H1 (cell line): ENCODE measurements around the gene VPS50. TPM values are rescaled to one million over a fixed set of nuclear protein-coding genes. Genes with fewer than 3 reads are reported as not detected.

Experiments
- CTCF ChIA-PET: fragments of 300-600 bp; sonication (Branson Sonifier 250); formaldehyde crosslinking; loops from one replicate; lab custom pipeline; 2021; ENCODE audit not compliant: partially characterized antibody; lab: Charles Lee
- POLR2A ChIA-PET: fragments of 300-600 bp; sonication (Branson Sonifier 250); formaldehyde crosslinking; loops from one replicate; lab custom pipeline; 2021; ENCODE audit warnings: inconsistent platforms; ENCODE audit not compliant: partially characterized antibody; lab: Charles Lee
- DNase-seq, 2 experiments: peaks; one replicate each; pipeline versions ENCODE4 v3.0.0 to v3.0.0-alpha.2; 2010 to 2022; ENCODE audit warnings: low spot score in 2 of 2, low read depth in 1 of 2, mixed read lengths in 1 of 2
- FAIRE-seq: peaks from 2 replicates; lab custom pipeline; 2011; peaks lifted over from hg19 to GRCh38; lab: Jason Lieb, UNC
- H2AFZ ChIP-seq: 2 replicates; pipeline ENCODE4 v1.8.1; 2012; ENCODE audit warnings: low read length, inconsistent platforms
- H2AK5ac ChIP-seq: 2 replicates; pipeline ENCODE4 v1.6.1; 2013; ENCODE audit warnings: low read depth, low read length
- H2BK120ac ChIP-seq: replicated peaks from 2 replicates; pipeline ENCODE3; 2013; ENCODE audit warnings: low read depth, low read length, inconsistent platforms
- H2BK12ac ChIP-seq: 2 replicates; pipeline ENCODE4 v1.6.1; 2013; ENCODE audit warnings: low read depth, low read length
- H2BK15ac ChIP-seq: 2 replicates; pipeline ENCODE4 v1.6.1; 2013; ENCODE audit warnings: low read length
- H2BK20ac ChIP-seq: 2 replicates; pipeline ENCODE4 v1.6.1; 2013; ENCODE audit warnings: low read length
- H2BK5ac ChIP-seq: 2 replicates; pipeline ENCODE4 v1.6.1; 2013; ENCODE audit warnings: low read depth, low read length
- H3K14ac ChIP-seq: 2 replicates; pipeline ENCODE4 v1.6.1; 2013; ENCODE audit warnings: inconsistent platforms; ENCODE audit not compliant: insufficient read length
- H3K18ac ChIP-seq: 2 replicates; pipeline ENCODE4 v1.6.1; 2013; ENCODE audit warnings: low read length; ENCODE audit errors: extremely low read depth
- H3K23ac ChIP-seq: 2 replicates; pipeline ENCODE4 v1.6.1; 2013; ENCODE audit warnings: inconsistent platforms; ENCODE audit not compliant: insufficient read length
- H3K23me2 ChIP-seq: 2 replicates; pipeline ENCODE4 v1.6.1; 2013; ENCODE audit warnings: low read depth, low read length
- H3K27ac ChIP-seq: 2 replicates; pipeline ENCODE4 v1.6.1; 2011; ENCODE audit warnings: low read depth, low read length, inconsistent platforms
- H3K27me3 ChIP-seq, 4 experiments: replicated peaks in 1 of 4; 1 replicate in 1 of 4; 2 replicates in 3 of 4; pipeline versions ENCODE4 v1.6.1 to v1.8.1; 2011 to 2013; ENCODE audit warnings: low read length in 3 of 4, mild to moderate bottlenecking in 3 of 4, inconsistent platforms in 2 of 4, mixed read lengths in 2 of 4, moderate library complexity in 1 of 4; ENCODE audit not compliant: control insufficient read depth in 3 of 4, insufficient read depth in 3 of 4; ENCODE audit errors: extremely low read depth in 1 of 4
- H3K36me3 ChIP-seq, 4 experiments: 2 replicates each; pipeline versions ENCODE4 v1.6.1 to v1.8.1; 2011 to 2013; ENCODE audit warnings: mild to moderate bottlenecking in 4 of 4, low read length in 3 of 4, moderate library complexity in 2 of 4, control low read depth in 1 of 4, inconsistent platforms in 1 of 4; ENCODE audit not compliant: insufficient read depth in 4 of 4, control insufficient read depth in 2 of 4
- H3K4ac ChIP-seq: replicated peaks from 2 replicates; pipeline ENCODE3; 2013; ENCODE audit warnings: low read length, low read depth, mixed read lengths, inconsistent platforms; ENCODE audit not compliant: insufficient read length
- H3K4me1 ChIP-seq, 4 experiments: replicated peaks in 1 of 4; 1 replicate in 1 of 4; 2 replicates in 3 of 4; pipeline versions ENCODE4 v1.6.1 to v1.8.1; 2011 to 2013; ENCODE audit warnings: low read length in 3 of 4, inconsistent platforms in 2 of 4, mixed read lengths in 1 of 4; ENCODE audit not compliant: insufficient read depth in 4 of 4, control insufficient read depth in 3 of 4
- H3K4me2 ChIP-seq, 2 experiments: 2 replicates each; pipeline versions ENCODE4 v1.6.1 to v1.8.1; 2011 to 2013; ENCODE audit warnings: low read depth in 2 of 2, low read length in 2 of 2, control low read depth in 1 of 2, inconsistent platforms in 1 of 2, mild to moderate bottlenecking in 1 of 2; ENCODE audit not compliant: insufficient read depth in 1 of 2
- H3K4me3 ChIP-seq, 4 experiments: fragments of 200-600, 300-600 bp in 1 of 4; sonication (generic), shearing (Covaris generic), sonication (Bioruptor Twin) in 1 of 4; 2 replicates each; pipeline versions ENCODE4 v1.5.1 to v1.8.1; 2011 to 2016; ENCODE audit warnings: low read length in 4 of 4, low read depth in 3 of 4, control low read depth in 2 of 4, inconsistent platforms in 2 of 4, mild to moderate bottlenecking in 2 of 4, mixed read lengths in 1 of 4, moderate library complexity in 1 of 4; ENCODE audit not compliant: insufficient read depth in 2 of 4; ENCODE audit errors: extremely low read depth in 1 of 4
- H3K56ac ChIP-seq: replicated peaks from 2 replicates; pipeline ENCODE3; 2013; ENCODE audit warnings: low read depth, mild to moderate bottlenecking, mixed read lengths, low read length, inconsistent platforms; ENCODE audit not compliant: insufficient read length
- H3K79me1 ChIP-seq: 2 replicates; pipeline ENCODE4 v1.6.1; 2013; ENCODE audit warnings: low read depth, low read length, control low read depth
- H3K79me2 ChIP-seq, 2 experiments: 2 replicates each; pipeline versions ENCODE4 v1.6.1 to v1.8.1; 2012 to 2013; ENCODE audit warnings: low read length in 2 of 2, mild to moderate bottlenecking in 2 of 2, inconsistent platforms in 1 of 2; ENCODE audit not compliant: insufficient read depth in 2 of 2, control insufficient read depth in 1 of 2
- H3K9ac ChIP-seq, 4 experiments: replicated peaks in 1 of 4; 1 replicate in 1 of 4; 2 replicates in 3 of 4; pipeline versions ENCODE4 v1.6.1 to v1.8.1; 2011 to 2013; ENCODE audit warnings: low read depth in 3 of 4, low read length in 3 of 4, control low read depth in 2 of 4, mild to moderate bottlenecking in 2 of 4, moderate library complexity in 2 of 4, inconsistent platforms in 1 of 4; ENCODE audit errors: extremely low read depth in 1 of 4
- H3K9me3 ChIP-seq, 2 experiments: 2 replicates each; pipeline versions ENCODE4 v1.6.1 to v1.8.1; 2012 to 2013; ENCODE audit warnings: mild to moderate bottlenecking in 2 of 2, moderate library complexity in 2 of 2, control low read depth in 1 of 2, inconsistent platforms in 1 of 2, low read depth in 1 of 2, low read length in 1 of 2, mixed read lengths in 1 of 2; ENCODE audit not compliant: insufficient read depth in 2 of 2
- H4K20me1 ChIP-seq, 2 experiments: replicated peaks in 1 of 2; 2 replicates each; pipeline versions ENCODE3 to v1.8.1; 2011 to 2013; ENCODE audit warnings: inconsistent platforms in 2 of 2, low read length in 2 of 2, mild to moderate bottlenecking in 1 of 2; ENCODE audit not compliant: insufficient read depth in 2 of 2, control insufficient read depth in 1 of 2
- H4K5ac ChIP-seq: 2 replicates; pipeline ENCODE4 v1.6.1; 2013; ENCODE audit warnings: low read length, low read depth, mixed read lengths, inconsistent platforms; ENCODE audit not compliant: insufficient read length
- H4K8ac ChIP-seq: 2 replicates; pipeline ENCODE4 v1.8.0; 2013; ENCODE audit warnings: mild to moderate bottlenecking, moderate library complexity, low read length, inconsistent platforms; ENCODE audit not compliant: insufficient read depth; ENCODE audit errors: extremely low read depth
- H4K91ac ChIP-seq: replicated peaks from 2 replicates; pipeline ENCODE3; 2013; ENCODE audit warnings: low read length, mixed read lengths, inconsistent platforms; ENCODE audit not compliant: insufficient read length
- RXRA ChIP-seq: IDR thresholded peaks from 2 replicates; pipeline ENCODE4 v1.6.1; 2011; ENCODE audit warnings: low read depth, mild to moderate bottlenecking, low read length, moderate library complexity; ENCODE audit not compliant: insufficient read depth
- SRF ChIP-seq: IDR thresholded peaks from 2 replicates; pipeline ENCODE4 v1.6.1; 2011; ENCODE audit warnings: mild to moderate bottlenecking, low read depth, low read length, moderate library complexity
- WGBS, 2 experiments: shearing (Covaris generic) in 1 of 2; methylation state at CpG; one replicate each; pipeline versions ENCODE4 v1.1.6 to v1.1.7; 2013 to 2015; ENCODE audit warnings: low lambda C conversion rate in 2 of 2, mixed read lengths in 2 of 2, inconsistent platforms in 1 of 2, low coverage in 1 of 2, missing lambda C conversion rate in 1 of 2; ENCODE audit not compliant: insufficient replicate concordance in 2 of 2, insufficient coverage in 1 of 2, insufficient read length in 1 of 2; ENCODE audit errors: extremely low coverage in 1 of 2, missing lambda C conversion rate in 1 of 2; 5-methylcytosine and 5-hydroxymethylcytosine counted together
- polyA plus RNA-seq, 7 experiments: library from polyadenylated mRNA; depleted of rRNA in 3 of 7; stranded (reverse) in 5 of 7; unstranded in 2 of 7; fragments of >200 nt in 5 of 7; fragments of 200-250 nt in 2 of 7; gene quantifications; 1 replicate in 5 of 7; 2 replicates in 1 of 7; 4 replicates in 1 of 7; pipeline versions ENCODE4 v1.2.1 to v1.2.3, GENCODE V29; 2011 to 2013; ENCODE audit warnings: missing spikeins in 2 of 7, mixed read lengths in 2 of 7
- total RNA-seq: library from RNA; stranded (reverse); fragmentation: NEBNext Ultra II Directional; extraction: Animal tissue kit (Norgen Biotek cat#: 25700); gene quantifications from 2 replicates; pipeline ENCODE4 v1.2.1, GENCODE V29; 2021

The VPS50 gene
- total and polyA plus RNA-seq, 2 of the 8 experiments (the other 6 are each of a cell fraction or from before 2014, with no cell fraction given), result 3.7 to 9.3 TPM

GRCh38 chr7:93298206-93298605 lies 66.0 kb downstream of the VPS50 start:
- Histone ChIP-seq H2AFZ (no peak overlapping the region), H3K36me3 (no peaks in the 10 kb centered on the region), H3K27ac (no peak overlapping the region), H3K79me2 (no peaks in the 10 kb centered on the region), H3K27me3 (no peaks in the 10 kb centered on the region), H2BK120ac (peak overlapping the region; percentile 54), H3K23me2 (no peaks in the 10 kb centered on the region), H2BK15ac (no peak overlapping the region), H3K9me3 (no peaks in the 10 kb centered on the region), H4K20me1 (no peaks in the 10 kb centered on the region), H3K4me3 (no peak overlapping the region), H3K4ac (no peak overlapping the region), H3K9ac (no peak overlapping the region), H3K23ac (no peak overlapping the region), H2BK5ac (no peak overlapping the region), H4K5ac (no peak overlapping the region), H4K91ac (no peak overlapping the region), H3K56ac (no peak overlapping the region), H3K18ac (no peak overlapping the region), H3K4me1 (0 out of 7 replicates have a peak, but pooled peaks cover 0 to 2% (median 0%) of the 10 kb centered on the region in 4 experiments), H3K4me2 (no peak overlapping the region), H2BK12ac (no peak overlapping the region), H4K8ac (no peak overlapping the region), H2AK5ac (no peak overlapping the region), H3K14ac (no peak overlapping the region), H2BK20ac (no peak overlapping the region), H3K79me1 (no peaks in the 10 kb centered on the region)
- POLR2A ChIA-PET, result no interaction called here
- FAIRE-seq (no peak), DNase-seq (no peak)
- 79% methylated on average over 1 of the region's 1 CpG; no CpG with 5 or more reads in 1 of the 2 experiments for WGBS, 2 experiments
- CTCF ChIA-PET, result interaction anchor here (0.6 to 1.0 kb wide), 2 partner anchors 9 to 90 kb away, joined by 3 read pairs; no protein-coding TSS in a partner anchor
- TF ChIP-seq RXRA (no peak), SRF (no peak)
